Measurements from ENCODE around the gene TCEA2.
"Not testable (repeated sequence)": the region's sequence is repeated elsewhere in the genome, so short reads cannot be mapped to it uniquely, and the experiment has no call there.

Gene TCEA2

GRCh38 chr20:64105846-64106434 is 42.9 kb downstream of the TCEA2 start:
- in situ Hi-C loops (cut with MboI; ENCODE audit: low sequenced_read_pairs) = no loop called here

GRCh38 chr20:64106435-64106961 is 43.5 kb downstream of the TCEA2 start:
- in situ Hi-C loops (cut with MboI; ENCODE audit: low sequenced_read_pairs) = no loop called here

- in situ Hi-C loops (cut with MboI; ENCODE audit: low sequenced_read_pairs) = no loop called here
These were observed 44.2 kb downstream of the TCEA2 start, which contains the start of gene NPBWR2 for GRCh38 chr20:64106981-64107735. Gene NPBWR2 (minus strand): TSS chr20:64107565. CDS start chr20:64106831, 734 bp downstream.

- in situ Hi-C loops (cut with MboI; ENCODE audit: low sequenced_read_pairs) = no loop called here
These were observed 44.9 kb downstream of the TCEA2 start for GRCh38 chr20:64107736-64108457.

- in situ Hi-C loops (cut with MboI; ENCODE audit: low sequenced_read_pairs) = no loop called here
These were observed 46.0 kb downstream of the TCEA2 start for GRCh38 chr20:64108731-64109681.

GRCh38 chr20:64109831-64110391 is 46.9 kb downstream of the TCEA2 start:
- in situ Hi-C loops (cut with MboI; ENCODE audit: low sequenced_read_pairs) = no loop called here

DNA sequence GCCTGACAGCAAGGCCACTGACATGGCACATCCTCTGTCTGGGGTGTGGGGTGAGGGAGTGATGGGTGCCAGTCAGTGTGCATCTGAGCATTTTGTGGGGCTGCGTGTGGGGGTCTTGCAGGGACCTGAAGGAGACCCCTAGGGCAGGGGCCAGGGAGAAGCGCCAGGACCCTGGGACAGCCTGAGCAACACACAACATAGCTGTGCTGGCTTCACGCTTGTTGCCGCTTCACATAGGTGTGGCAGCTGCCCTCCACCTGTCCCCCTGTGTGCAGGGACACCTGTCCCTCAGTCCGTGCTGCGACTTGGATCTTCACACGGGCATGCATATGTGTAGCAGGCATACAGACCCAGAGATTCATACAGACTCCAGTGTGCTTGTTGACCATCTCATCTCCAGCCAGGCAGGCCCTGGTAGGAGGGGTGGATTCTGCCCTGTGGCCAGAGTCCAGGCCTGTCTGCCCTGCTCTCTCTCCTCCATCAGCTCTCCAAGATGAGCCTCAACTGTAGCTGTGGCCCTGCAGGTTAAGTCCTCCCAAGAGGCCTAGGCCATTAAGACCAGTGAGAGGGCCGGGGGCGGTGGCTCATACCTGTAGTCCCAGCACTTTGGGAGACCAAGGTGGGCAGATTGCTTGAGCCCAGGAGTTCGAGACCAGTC is 47.5 kb downstream of the TCEA2 start:
- in situ Hi-C loops (cut with MboI; ENCODE audit: low sequenced_read_pairs) = no loop called here

- in situ Hi-C loops (cut with MboI; ENCODE audit: low sequenced_read_pairs) = no loop called here
These were observed 49.0 kb downstream of the TCEA2 start for GRCh38 chr20:64111841-64112641.

DNA sequence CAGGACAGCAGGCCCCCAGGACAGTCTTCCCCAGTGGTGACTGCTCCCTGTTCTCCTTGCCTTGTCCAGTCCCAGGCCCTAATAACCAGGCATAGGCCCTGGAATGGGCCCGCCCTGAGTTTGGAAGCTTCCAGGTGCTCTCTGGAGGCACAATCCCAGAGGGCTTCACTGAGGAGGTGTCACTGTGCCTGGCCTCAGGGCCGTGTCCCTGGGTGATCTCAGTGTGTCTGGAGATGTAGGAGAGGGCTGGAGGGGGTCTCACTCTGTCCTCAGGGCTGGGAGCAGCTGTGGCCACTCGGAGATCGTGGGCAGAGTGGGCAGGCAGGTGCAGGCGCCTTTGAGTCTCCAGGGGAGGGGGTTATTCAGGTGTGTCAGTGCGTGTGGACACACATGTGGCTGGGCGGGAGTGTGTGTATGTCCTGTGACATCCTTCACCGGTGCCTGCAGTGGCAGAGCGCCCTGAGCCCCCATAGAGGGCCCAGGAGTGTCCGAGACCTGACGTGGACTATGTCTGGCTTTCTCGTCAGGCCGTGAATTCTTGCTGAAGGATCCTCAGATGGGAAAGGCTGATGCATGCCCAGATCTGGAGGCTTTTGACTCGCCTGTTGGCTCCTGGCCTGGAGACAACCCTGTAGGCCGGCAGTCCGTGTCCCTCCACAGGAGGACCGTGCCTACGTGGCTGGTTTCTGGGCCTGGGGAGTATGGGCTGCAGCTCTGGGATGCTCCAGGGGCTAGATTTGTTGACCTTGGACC is 49.9 kb downstream of the TCEA2 start:
- in situ Hi-C loops (cut with MboI; ENCODE audit: low sequenced_read_pairs) = no loop called here

GRCh38 chr20:64113444-64113775 is 50.4 kb downstream of the TCEA2 start:
- in situ Hi-C loops (cut with MboI; ENCODE audit: low sequenced_read_pairs) = no loop called here

DNA sequence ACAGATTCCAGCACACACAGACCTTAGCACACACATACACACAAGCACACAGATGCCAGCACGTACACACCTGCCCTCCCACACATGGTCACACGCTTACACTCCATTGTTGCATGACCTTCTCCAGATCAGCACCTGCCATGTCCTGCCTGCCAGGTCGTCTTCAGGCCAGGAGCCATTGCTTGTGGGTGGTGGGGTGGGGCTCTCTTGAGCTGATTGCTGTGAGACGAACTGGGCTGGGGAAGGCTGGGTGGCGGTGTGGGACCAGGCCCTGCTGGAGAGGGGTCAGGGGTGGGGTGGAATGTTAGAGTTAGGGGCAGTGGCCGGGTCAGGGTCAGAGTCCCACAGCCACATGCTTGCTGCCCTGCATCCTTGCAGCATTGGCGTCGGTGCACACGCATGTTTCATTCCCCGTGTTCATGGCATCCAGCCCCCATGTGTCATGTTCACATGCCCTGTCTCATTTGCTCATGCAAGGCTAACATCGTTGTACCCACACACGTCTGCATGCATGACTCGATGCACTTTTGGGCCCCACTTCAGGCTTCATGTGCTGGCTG is 50.9 kb downstream of the TCEA2 start:
- in situ Hi-C loops (cut with MboI; ENCODE audit: low sequenced_read_pairs) = no loop called here

- in situ Hi-C loops (cut with MboI; ENCODE audit: low sequenced_read_pairs) = no loop called here
These were observed 51.5 kb downstream of the TCEA2 start for GRCh38 chr20:64114356-64114971.

GRCh38 chr20:64115171-64115911 is 52.3 kb downstream of the TCEA2 start:
- in situ Hi-C loops (cut with MboI; ENCODE audit: low sequenced_read_pairs) = no loop called here

- in situ Hi-C loops (cut with MboI; ENCODE audit: low sequenced_read_pairs) = no loop called here
These were observed 53.0 kb downstream of the TCEA2 start for GRCh38 chr20:64116016-64116415.

DNA sequence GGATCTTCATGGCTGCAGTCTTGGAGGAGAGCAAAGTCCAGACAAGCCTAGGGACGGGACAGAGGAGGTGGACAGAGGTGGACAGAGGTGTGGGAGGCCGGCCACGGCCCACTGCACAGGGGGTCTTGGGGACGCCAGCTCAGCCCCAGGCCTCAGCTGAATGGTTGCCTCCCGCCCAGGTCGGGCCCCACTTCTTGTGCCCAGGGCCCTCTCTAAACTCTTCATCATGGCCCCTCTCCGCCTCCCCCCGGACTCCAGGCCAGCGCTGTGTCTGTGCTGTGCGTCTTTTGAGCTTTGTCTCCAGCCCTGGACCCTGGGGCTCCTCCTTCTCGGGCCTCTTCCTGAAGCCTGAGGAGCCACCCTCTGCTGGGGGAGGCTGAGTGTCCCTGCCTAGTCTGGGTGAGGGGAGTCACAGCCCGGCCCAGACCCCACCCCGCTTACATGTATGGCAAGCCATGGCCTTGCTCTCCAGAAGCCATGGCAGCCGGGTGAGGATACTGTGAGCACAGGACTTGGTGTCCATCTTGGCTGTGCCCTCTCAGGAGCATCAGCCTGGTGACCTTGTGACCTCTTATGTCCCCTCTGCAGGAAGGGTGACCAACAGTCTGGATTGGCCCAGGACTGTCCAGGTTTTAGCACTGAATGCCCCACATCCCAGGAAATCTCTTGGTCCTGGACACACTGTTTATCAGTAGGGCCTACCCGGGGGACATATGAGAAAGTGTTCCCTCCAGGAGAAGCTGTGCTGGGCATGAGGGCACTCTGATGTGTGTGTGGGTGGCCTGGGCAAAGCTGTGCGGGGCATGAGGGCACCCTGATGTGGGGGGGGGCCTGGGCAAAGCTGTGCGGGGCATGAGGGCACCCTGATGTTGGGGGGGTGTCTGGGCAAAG is 53.8 kb downstream of the TCEA2 start:
- in situ Hi-C loops (cut with MboI; ENCODE audit: low sequenced_read_pairs) = no loop called here

DNA sequence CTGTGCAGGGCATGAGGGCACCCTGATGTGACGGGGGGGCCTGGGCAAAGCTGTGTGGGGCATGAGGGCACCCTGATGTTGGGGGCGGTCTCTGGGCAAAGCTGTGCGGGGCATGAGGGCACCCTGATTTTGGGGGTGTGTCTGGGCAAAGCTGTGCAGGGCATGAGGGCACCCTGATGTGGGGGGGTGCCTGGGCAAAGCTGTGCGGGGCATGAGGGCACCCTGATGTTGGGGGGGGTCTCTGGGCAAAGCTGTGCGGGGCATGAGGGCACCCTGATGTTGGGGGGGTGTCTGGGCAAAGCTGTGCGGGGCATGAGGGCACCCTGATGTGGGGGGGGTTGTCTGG is 54.4 kb downstream of the TCEA2 start:
- in situ Hi-C loops (cut with MboI; ENCODE audit: low sequenced_read_pairs) = not testable (repeated sequence)
